HFF-Myc (cell line): ENCODE results near the gene NRDC.
A peak's percentile ranks its signal among the peaks of the same experiment; 100 is the strongest.

Source experiments
- DNase-seq: peaks from one replicate; pipeline ENCODE4 v3.0.0-alpha.2; 2011; ENCODE audit warnings: low read depth; ENCODE audit errors: extremely low read depth
- H3K4me3 ChIP-seq: replicated peaks from 2 replicates; pipeline ENCODE4 v1.5.1; 2011; ENCODE audit warnings: low read depth, mild to moderate bottlenecking, control low read depth, low read length
- CTCF ChIP-seq: IDR thresholded peaks from 2 replicates; pipeline ENCODE4 v1.5.1; 2012; ENCODE audit warnings: mild to moderate bottlenecking, low read depth, low read length, control low read depth; ENCODE audit errors: missing control alignments

Gene NRDC

GRCh38 chr1:51908499-51908898, 30.0 kb upstream of the NRDC start:
- H3K4me3 ChIP-seq, result no peak overlapping the region
- no peak for DNase-seq
- no peak for TF ChIP-seq CTCF

DNA sequence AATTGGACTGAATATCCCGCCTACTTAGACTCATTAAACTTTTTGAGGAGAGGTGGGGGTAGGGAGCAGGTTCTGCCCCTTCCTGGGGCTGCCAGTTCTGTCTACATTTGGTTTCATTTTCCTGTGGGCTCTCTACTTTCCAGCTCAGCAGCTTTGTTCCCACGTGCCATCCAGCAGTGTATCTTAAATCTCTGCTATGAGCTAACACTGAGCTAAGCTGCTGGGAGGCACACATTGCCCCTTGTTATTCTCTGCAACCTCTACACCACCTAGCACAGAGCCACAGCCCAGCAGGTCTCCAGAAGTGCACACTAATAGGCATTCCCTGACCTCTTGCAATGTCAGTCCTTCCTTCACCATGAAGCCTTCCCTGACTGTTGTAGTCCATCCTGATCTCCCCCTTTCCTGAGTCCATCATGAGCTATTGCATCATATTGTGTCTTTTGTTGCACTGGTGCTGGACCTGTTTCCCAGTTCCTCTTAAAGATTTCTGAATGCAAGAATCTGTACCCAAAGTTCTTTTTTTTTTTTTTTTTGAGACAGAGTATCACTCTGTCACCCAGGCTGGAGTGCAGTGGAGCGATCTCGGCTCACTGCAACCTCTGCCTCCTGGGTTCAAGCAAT, 28.7 kb upstream of the NRDC start:
- no peak overlapping the region for H3K4me3 ChIP-seq
- no peak for DNase-seq
- TF ChIP-seq CTCF, result no peak

GRCh38 chr1:51906306-51907078, 28.0 kb upstream of the NRDC start:
- TF ChIP-seq CTCF, result no peak
- H3K4me3 ChIP-seq, result no peak overlapping the region
- peak; percentile 37 for DNase-seq

GRCh38 chr1:51902456-51902855, 23.9 kb upstream of the NRDC start:
- DNase-seq, result no peak
- H3K4me3 ChIP-seq, result no peak overlapping the region
- no peak for TF ChIP-seq CTCF

DNA sequence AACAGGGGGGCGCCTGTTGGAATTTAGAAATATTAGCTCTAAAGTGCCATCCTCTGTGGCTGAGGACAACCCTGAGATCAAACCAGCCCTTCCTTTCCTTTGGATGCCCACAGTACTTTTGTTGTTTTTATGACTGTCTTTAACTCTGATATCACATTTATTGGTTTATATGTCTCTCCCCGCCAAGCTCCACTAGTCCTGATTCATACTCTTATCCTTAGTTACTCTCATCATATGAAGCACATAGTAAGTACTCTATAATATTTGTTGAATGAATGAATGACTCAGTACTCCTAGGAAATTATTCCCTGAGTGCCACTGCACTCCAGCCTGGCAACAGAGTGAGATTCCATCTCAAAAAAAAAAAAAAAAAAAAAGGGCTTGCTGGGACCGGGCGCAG, 22.6 kb upstream of the NRDC start:
- no peak overlapping the region for H3K4me3 ChIP-seq
- DNase-seq, result no peak
- TF ChIP-seq CTCF, result no peak

DNA sequence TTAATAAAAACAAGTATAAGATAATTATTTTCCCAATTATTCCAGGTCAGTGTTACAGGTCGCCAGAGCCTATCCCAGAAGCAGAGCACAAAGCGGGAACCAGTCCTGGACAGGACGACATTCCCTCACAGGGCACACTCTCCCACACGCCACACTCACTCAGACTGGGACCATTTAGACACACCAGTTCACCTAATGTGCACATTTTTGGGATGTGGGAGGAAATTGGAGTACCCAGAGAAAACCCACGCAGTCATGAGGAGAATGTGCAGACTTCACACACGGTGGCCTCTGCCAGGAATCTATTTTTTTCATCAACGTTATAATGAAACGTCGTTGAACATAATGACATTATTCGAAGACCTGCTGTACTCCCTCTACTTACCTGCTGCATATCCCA, 20.5 kb upstream of the NRDC start:
- DNase-seq, result no peak
- no peak for TF ChIP-seq CTCF
- H3K4me3 ChIP-seq, result no peak overlapping the region
